Measurements from ENCODE around the gene ZNF765.
"Not testable (repeated sequence)": the region's sequence is repeated elsewhere in the genome, so short reads cannot be mapped to it uniquely, and the experiment has no call there.

Gene ZNF765

GRCh38 chr19:53394974-53395839 lies at the start of gene ZNF765:
ZNF765 (plus strand) TSS chr19:53395149; CDS start chr19:53398016, 2,867 bp downstream.
- peak; percentile 93 to 96 (median 94) for DNase-seq (ENCODE audit: low read depth in 2 of 3, low spot score in 1 of 3)

- no peak for DNase-seq (ENCODE audit: low read depth in 2 of 3, low spot score in 1 of 3)
Measured at GRCh38 chr19:53355739-53356138, 39.2 kb upstream of the ZNF765 start.

GRCh38 chr19:53357821-53358581 lies 36.9 kb upstream of the ZNF765 start:
- DNase-seq (ENCODE audit: low read depth in 2 of 3, low spot score in 1 of 3) = no peak

- not testable (repeated sequence) for DNase-seq (ENCODE audit: low read depth in 2 of 3, low spot score in 1 of 3)
Measured at GRCh38 chr19:53360056-53360455, 34.9 kb upstream of the ZNF765 start.

- DNase-seq (ENCODE audit: low read depth in 2 of 3, low spot score in 1 of 3) = peak; percentile 89 to 94 (median 94)
Measured at GRCh38 chr19:53365134-53365898, 29.6 kb upstream of the ZNF765 start, which contains the start of gene ZNF525. ZNF525 (plus strand) TSS chr19:53365705; CDS start chr19:53372282, 6,577 bp downstream.

- DNase-seq (ENCODE audit: low read depth in 2 of 3, low spot score in 1 of 3) = peak; percentile 7 to 28 (median 27)
Measured at GRCh38 chr19:53365899-53366493, 29.0 kb upstream of the ZNF765 start.

- no peak for DNase-seq (ENCODE audit: low read depth in 2 of 3, low spot score in 1 of 3)
Measured at GRCh38 chr19:53372196-53372595, 22.8 kb upstream of the ZNF765 start.

GRCh38 chr19:53374288-53374687 lies 20.7 kb upstream of the ZNF765 start:
- no peak for DNase-seq (ENCODE audit: low read depth in 2 of 3, low spot score in 1 of 3)

- DNase-seq (ENCODE audit: low read depth in 2 of 3, low spot score in 1 of 3) = no peak
Measured at GRCh38 chr19:53374743-53375142, 20.2 kb upstream of the ZNF765 start.

GRCh38 chr19:53381376-53381775 lies 13.6 kb upstream of the ZNF765 start:
- DNase-seq (ENCODE audit: low read depth in 2 of 3, low spot score in 1 of 3) = no peak

- no peak for DNase-seq (ENCODE audit: low read depth in 2 of 3, low spot score in 1 of 3)
Measured at GRCh38 chr19:53388168-53388567, 6.8 kb upstream of the ZNF765 start.

GRCh38 chr19:53388904-53389303 lies 6.0 kb upstream of the ZNF765 start:
- no peak for DNase-seq (ENCODE audit: low read depth in 2 of 3, low spot score in 1 of 3)

GRCh38 chr19:53389571-53389970 lies 5.4 kb upstream of the ZNF765 start:
- no peak for DNase-seq (ENCODE audit: low read depth in 2 of 3, low spot score in 1 of 3)

- no peak for DNase-seq (ENCODE audit: low read depth in 2 of 3, low spot score in 1 of 3)
Measured at GRCh38 chr19:53389978-53390377, 5.0 kb upstream of the ZNF765 start.

GRCh38 chr19:53394522-53394973 lies 401 bp upstream of the ZNF765 start:
- no peak for DNase-seq (ENCODE audit: low read depth in 2 of 3, low spot score in 1 of 3)

- DNase-seq (ENCODE audit: low read depth in 2 of 3, low spot score in 1 of 3) = not testable (repeated sequence)
Measured at GRCh38 chr19:53395840-53396524, 1.0 kb downstream of the ZNF765 start.

GRCh38 chr19:53396525-53396868 lies 1.5 kb downstream of the ZNF765 start:
- no peak for DNase-seq (ENCODE audit: low read depth in 2 of 3, low spot score in 1 of 3)

- not testable (repeated sequence) for DNase-seq (ENCODE audit: low read depth in 2 of 3, low spot score in 1 of 3)
Measured at GRCh38 chr19:53397918-53398317, 3.0 kb downstream of the ZNF765 start.

- DNase-seq (ENCODE audit: low read depth in 2 of 3, low spot score in 1 of 3) = no peak
Measured at GRCh38 chr19:53409505-53410204, 14.7 kb downstream of the ZNF765 start.

Data from stimulated activated CD4-positive, alpha-beta T cell treated with anti-CD3 and anti-CD28 coated beads, Interleukin-12 subunit alpha, Interleukin-12 subunit beta, amount 100 ng/mL, for 48 hours (primary cell).